Embryonic facial prominence (tissue), 1 donor: ENCODE results near the gene GNG7.
"Not testable (repeated sequence)": the region's sequence is repeated elsewhere in the genome, so short reads cannot be mapped to it uniquely, and the experiment has no call there.

Source experiments
- DNase-seq: peaks from one replicate; pipeline ENCODE4 v3.0.0-alpha.2; 2016; ENCODE audit errors: extremely low spot score

GNG7 gene

DNA sequence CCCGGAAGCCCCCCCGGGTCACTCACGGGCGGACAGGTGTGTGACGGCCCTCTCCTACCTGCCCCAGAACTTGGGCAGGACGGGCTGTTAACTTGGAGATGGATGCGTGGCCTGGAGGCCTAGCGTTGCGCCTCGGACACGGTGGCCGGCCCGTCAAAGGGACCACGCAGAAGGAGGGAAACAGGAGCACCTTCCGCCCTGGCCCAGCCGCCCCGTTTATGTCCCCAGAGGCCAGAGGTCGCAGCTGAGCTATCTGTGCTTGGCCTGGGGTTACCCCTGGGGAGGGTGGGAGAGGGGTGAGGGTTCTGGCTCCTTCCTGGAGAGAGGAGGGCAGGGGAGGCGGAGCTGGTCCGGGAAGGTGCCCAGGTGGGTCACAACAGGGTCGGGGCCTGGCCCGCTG, 190.9 kb downstream of the GNG7 start:
- no peak for DNase-seq

- no peak for DNase-seq
These were observed 193.4 kb downstream of the GNG7 start for GRCh38 chr19:2509096-2509495.

GRCh38 chr19:2507109-2507508, 195.4 kb downstream of the GNG7 start:
- peak; percentile 58 for DNase-seq

DNA sequence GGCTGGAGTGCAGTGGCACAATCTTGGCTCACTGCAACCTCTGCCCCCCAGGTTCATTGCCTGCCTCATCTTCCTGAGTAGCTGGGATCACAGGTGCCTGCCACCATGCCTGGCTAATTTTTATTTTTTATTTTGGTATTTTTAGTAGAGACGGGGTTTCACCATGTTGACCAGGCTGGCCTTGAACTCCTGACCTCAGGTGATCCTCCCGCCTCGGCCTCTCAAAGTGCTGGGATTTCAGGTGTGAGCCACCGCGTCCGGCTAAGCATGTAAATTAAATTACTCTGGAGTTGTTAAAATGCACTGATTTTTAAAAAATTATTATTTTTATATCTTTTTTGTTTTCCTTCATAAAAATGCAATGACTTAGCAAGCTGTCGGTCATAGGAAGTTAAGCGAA, 195.8 kb downstream of the GNG7 start:
- not testable (repeated sequence) for DNase-seq

GRCh38 chr19:2503521-2504109, 198.9 kb downstream of the GNG7 start:
- DNase-seq, result no peak

GRCh38 chr19:2500841-2501261, 201.6 kb downstream of the GNG7 start:
- no peak for DNase-seq

DNA sequence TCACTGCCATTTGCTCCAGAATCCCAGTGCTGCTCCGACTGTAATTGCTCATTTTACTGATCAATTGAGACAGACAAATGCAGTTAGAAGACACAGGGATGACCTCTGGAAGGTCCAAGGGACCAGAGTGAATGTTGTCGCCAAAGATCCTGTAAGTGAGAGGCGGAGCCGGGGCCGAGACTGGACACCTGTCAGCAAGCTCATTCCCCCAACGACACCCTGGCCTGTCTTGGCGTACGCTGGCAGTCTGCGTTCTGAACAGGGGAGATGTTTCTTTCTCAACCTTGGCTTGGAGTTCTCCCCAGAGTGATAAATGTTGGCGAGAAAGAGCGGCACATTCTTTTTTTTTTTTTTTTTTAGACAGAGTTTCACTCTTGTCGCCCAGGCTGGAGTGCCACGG, 202.3 kb downstream of the GNG7 start:
- no peak for DNase-seq

- DNase-seq, result no peak
These were observed 205.3 kb downstream of the GNG7 start for GRCh38 chr19:2497186-2497585.

DNA sequence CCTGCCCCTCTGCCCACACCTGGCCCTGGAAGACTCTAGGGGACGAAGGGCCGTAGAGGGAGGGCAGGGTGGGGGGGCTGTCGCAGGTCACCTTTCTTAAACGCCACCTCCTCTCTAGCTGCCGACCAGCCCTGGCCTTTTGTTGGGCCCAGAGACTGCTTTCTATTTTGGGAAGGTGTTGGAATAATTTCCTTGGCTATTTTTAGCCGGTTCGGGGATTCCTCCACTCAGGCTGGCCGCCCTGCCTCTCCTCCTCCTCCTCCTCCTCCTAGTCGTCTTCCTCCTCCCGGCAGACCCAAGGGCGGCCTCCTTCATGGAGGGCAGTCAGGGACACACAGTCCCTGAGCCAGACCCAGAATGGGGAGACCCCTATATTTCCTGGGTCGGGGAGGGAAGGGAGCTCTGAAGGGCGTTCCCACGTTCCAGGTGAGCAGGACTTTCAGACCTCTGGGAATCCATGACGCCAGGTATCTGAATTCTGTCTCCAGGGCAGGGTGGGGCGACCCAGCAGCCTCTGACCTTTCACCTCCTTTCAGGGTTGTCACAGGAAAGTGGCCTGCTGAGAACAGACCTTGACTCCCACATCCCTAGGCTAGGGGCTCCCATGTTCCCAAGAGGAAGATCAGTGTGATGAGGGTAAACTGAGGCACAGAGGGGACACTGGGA, 206.7 kb downstream of the GNG7 start:
- no peak for DNase-seq

GRCh38 chr19:2495130-2495641, 207.3 kb downstream of the GNG7 start:
- no peak for DNase-seq

DNA sequence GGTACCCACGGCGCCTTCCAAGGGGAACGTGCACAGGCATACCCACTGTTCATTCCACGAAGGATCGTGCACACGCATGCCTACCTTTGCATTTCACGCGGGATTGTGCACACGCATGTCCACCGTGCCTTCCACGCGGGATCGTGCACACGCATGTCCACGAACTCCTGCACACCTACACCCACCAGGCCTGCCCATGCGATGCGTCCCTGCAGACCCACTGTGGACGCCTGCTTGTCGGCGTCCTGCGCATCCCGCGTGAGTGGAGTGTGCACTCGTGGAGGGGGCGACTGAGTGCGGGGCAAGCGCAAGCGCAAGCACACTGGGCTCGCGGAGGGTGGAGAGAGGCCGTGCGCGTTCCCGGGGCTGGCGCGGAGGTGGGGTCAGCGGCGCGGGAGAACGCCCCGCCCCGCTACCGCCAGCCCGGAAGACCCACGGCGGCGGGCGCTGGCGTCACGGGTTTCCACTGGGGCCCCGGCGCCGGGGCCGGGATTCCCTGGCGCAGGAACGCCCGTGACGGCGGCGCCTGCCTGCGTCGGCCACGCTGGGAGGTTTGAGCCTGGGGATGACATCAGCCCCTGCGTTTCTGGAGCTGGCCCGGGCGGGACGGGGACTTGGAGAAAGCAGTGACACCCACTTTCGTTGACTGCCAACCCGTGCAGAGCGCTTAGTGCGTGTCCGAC, 207.9 kb downstream of the GNG7 start:
- DNase-seq, result no peak

- no peak for DNase-seq
These were observed 208.4 kb downstream of the GNG7 start for GRCh38 chr19:2494084-2494446.

DNA sequence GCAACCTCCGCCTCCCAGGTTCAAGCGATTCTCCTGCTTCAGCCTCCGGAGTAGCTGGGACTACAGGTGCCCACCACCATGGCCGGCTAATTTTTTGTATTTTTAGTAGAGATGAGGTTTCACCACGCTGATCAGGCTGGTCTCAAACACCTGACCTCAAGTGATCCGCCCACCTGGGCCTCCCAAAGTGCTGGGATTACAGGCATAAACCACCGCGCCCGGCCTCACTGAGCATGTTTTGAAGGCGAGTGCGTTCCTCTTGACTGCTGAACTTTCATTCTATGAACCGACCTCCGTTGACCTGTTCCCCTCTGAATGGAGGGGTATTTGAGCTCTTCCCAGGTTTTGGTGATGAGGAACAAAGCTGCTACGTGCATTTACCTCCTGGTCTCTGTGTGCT, 209.0 kb downstream of the GNG7 start:
- not testable (repeated sequence) for DNase-seq

DNA sequence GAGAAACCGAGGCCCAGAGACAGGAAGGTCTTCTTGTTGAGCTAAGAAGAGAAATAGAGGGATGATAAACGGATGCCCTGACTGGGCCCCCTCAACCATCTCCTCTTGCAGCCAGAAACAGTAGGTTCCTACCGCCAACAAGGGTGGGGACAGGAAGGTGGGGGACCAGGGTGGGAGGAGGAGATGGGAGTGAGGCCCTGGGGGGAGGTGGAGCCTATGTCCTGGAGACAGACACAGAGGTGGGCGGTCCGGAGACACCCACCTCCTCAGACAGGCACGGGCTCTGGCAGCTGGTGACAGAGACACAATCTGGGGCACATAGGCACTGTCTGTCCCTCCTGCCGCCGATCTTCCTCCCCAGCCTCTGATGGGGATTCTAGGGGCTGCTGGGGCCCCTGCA, 209.6 kb downstream of the GNG7 start:
- DNase-seq, result no peak

- DNase-seq, result no peak
These were observed 211.2 kb downstream of the GNG7 start for GRCh38 chr19:2491130-2491801.

GRCh38 chr19:2490659-2491058, 211.8 kb downstream of the GNG7 start:
- no peak for DNase-seq

DNA sequence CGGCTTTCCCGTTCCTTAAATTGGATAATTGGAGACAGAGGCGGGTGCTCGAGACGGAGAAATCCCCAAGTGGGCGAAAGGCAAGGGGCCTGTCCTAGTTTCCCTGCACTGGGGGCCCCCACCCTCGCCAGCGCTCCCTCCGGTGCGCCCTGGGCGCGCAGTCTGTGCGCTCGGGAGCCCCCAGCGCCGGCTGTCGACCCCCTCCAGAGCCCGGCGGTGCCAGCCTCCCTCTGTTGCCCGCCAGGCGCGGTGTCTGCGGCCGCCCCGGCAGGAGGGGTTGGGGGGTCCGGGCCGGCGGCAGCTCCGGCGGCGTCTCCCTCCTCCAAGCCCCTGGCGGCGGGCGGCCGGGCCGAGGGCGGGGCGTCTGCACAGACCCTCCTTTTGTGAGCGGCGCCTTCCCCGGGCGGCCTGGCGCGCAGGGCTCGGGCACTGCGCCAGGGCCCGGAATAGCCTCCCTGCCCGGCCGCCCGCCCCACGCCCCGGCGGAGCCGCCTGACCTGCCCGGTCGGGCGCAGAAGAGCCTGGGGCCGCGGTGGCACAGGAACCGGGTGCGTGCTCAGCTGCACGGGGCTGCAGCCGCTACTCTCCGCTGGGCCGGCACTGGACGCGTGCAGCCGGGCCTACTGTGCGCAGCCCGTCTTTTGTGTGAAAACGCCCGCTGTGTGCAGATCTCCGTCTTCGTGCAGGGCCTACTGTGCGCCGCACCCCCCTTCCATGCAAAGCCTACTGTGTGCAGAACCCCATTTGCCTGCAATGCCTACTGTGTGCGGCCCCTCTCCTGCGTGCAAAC, 213.4 kb downstream of the GNG7 start:
- DNase-seq, result no peak

- DNase-seq, result no peak
These were observed 214.0 kb downstream of the GNG7 start for GRCh38 chr19:2488405-2488941.

GRCh38 chr19:2487842-2488241, 214.7 kb downstream of the GNG7 start:
- DNase-seq, result no peak

DNA sequence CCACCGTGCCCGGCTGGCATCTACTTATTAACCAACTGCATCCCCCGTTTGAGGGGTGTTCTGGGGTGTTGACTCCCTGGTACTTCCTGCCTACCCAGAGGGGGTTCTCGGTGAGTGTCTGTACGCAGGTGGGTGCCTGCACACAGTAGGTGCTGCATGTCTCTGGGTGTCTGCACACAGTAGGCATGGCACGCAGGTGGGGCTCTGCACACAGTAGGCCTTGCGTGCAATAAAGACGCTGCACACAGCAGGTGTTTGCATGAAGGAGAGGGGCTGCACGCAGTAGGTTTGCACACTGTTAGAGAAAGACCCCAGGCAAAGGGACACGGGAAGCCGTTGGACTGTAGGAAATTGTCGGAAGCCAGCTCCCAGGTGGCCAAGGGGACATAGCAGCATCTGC, 215.4 kb downstream of the GNG7 start:
- no peak for DNase-seq

GRCh38 chr19:2485428-2485827, 217.1 kb downstream of the GNG7 start:
- DNase-seq, result no peak
